H9 (cell line): Measurements from ENCODE around the gene SIL1. TPM values are rescaled to one million over a fixed set of nuclear protein-coding genes. Genes with fewer than 3 reads are reported as not detected.

Experiments used
- DNase-seq: peaks from one replicate; pipeline ENCODE4 v3.0.0-alpha.2; 2017
- H2AFZ ChIP-seq: one replicate; pipeline ENCODE4 v1.6.1; 2013; ENCODE audit warnings: mild to moderate bottlenecking, low read length, control low read depth, moderate library complexity
- H2AK5ac ChIP-seq: 2 replicates; pipeline ENCODE4 v1.6.1; 2013; ENCODE audit warnings: low read length, control low read depth, mixed read lengths; ENCODE audit not compliant: insufficient read length
- H2BK120ac ChIP-seq: one replicate; pipeline ENCODE4 v1.6.1; 2013; ENCODE audit warnings: low read depth, mild to moderate bottlenecking, low read length, control low read depth, inconsistent platforms; ENCODE audit not compliant: poor library complexity, severe bottlenecking
- H2BK12ac ChIP-seq: 2 replicates; pipeline ENCODE4 v1.6.1; 2013; ENCODE audit warnings: low read length, control low read depth, mixed read lengths, low read depth; ENCODE audit not compliant: insufficient read length
- H2BK15ac ChIP-seq: 2 replicates; pipeline ENCODE4 v1.6.1; 2013; ENCODE audit warnings: low read depth, low read length, control low read depth
- H2BK20ac ChIP-seq: one replicate; pipeline ENCODE4 v1.6.1; 2013; ENCODE audit warnings: low read depth, mild to moderate bottlenecking, low read length, control low read depth, inconsistent platforms; ENCODE audit not compliant: poor library complexity, severe bottlenecking
- H2BK5ac ChIP-seq: 2 replicates; pipeline ENCODE4 v1.6.1; 2013; ENCODE audit warnings: low read length, control low read depth, mixed read lengths; ENCODE audit not compliant: insufficient read length
- H3K14ac ChIP-seq: 2 replicates; pipeline ENCODE4 v1.6.1; 2013; ENCODE audit warnings: low read length, control low read depth; ENCODE audit not compliant: insufficient read depth
- H3K18ac ChIP-seq: 2 replicates; pipeline ENCODE4 v1.6.1; 2013; ENCODE audit warnings: low read depth, mild to moderate bottlenecking, mixed read lengths, low read length, control low read depth; ENCODE audit not compliant: insufficient read length
- H3K23ac ChIP-seq: 2 replicates; pipeline ENCODE4 v1.6.1; 2013; ENCODE audit warnings: low read length, control low read depth, mixed read lengths, low read depth; ENCODE audit not compliant: insufficient read length
- H3K23me2 ChIP-seq: 2 replicates; pipeline ENCODE4 v1.6.1; 2013; ENCODE audit warnings: low read depth, mild to moderate bottlenecking, mixed read lengths, low read length, control low read depth; ENCODE audit not compliant: insufficient read length, poor library complexity, severe bottlenecking
- H3K27ac ChIP-seq: 2 replicates; pipeline ENCODE4 v1.5.1; 2013; ENCODE audit warnings: low read length, control low read depth, mixed read lengths, low read depth; ENCODE audit not compliant: insufficient read length
- H3K27me3 ChIP-seq: 2 replicates; pipeline ENCODE4 v1.6.1; 2013; ENCODE audit warnings: low read length, control low read depth, inconsistent platforms; ENCODE audit not compliant: insufficient read depth
- H3K4ac ChIP-seq: 2 replicates; pipeline ENCODE4 v1.6.1; 2013; ENCODE audit warnings: low read depth, mild to moderate bottlenecking, control low read depth, inconsistent platforms, low read length, moderate library complexity
- H3K4me1 ChIP-seq: 2 replicates; pipeline ENCODE4 v1.6.1; 2013; ENCODE audit warnings: low read length, control low read depth, inconsistent platforms; ENCODE audit not compliant: insufficient read depth
- H3K4me2 ChIP-seq: 2 replicates; pipeline ENCODE4 v1.6.1; 2013; ENCODE audit warnings: low read length, control low read depth, mixed read lengths; ENCODE audit not compliant: insufficient read length, insufficient read depth
- H3K56ac ChIP-seq: 2 replicates; pipeline ENCODE4 v1.6.1; 2013; ENCODE audit warnings: low read depth, mild to moderate bottlenecking, mixed read lengths, low read length, control low read depth; ENCODE audit not compliant: insufficient read length
- H3K79me1 ChIP-seq: 2 replicates; pipeline ENCODE4 v1.6.1; 2013; ENCODE audit warnings: low read depth, mild to moderate bottlenecking, moderate library complexity, low read length, control low read depth, inconsistent platforms; ENCODE audit not compliant: insufficient read depth, poor library complexity, severe bottlenecking
- H3K79me2 ChIP-seq: 2 replicates; pipeline ENCODE4 v1.6.1; 2013; ENCODE audit warnings: low read length, control low read depth, inconsistent platforms; ENCODE audit not compliant: insufficient read depth
- H3K9ac ChIP-seq: 2 replicates; pipeline ENCODE4 v1.6.1; 2013; ENCODE audit warnings: low read length, control low read depth, mixed read lengths; ENCODE audit not compliant: insufficient read length; ENCODE audit errors: extremely low read depth
- H3K9me3 ChIP-seq: one replicate; pipeline ENCODE4 v1.6.1; 2013; ENCODE audit warnings: low read depth, low read length, inconsistent platforms; ENCODE audit not compliant: control insufficient read depth
- H3T11ph ChIP-seq: one replicate; pipeline ENCODE4 v1.6.1; 2013; ENCODE audit warnings: mild to moderate bottlenecking, low read length, control low read depth, inconsistent platforms
- H4K20me1 ChIP-seq: one replicate; pipeline ENCODE4 v1.6.1; 2013; ENCODE audit not compliant: control insufficient read depth, insufficient read length, insufficient read depth
- H4K5ac ChIP-seq: 2 replicates; pipeline ENCODE4 v1.6.1; 2013; ENCODE audit warnings: low read depth, mild to moderate bottlenecking, mixed read lengths, low read length, control low read depth; ENCODE audit not compliant: insufficient read length
- H4K8ac ChIP-seq: replicated peaks from 2 replicates; pipeline ENCODE4 v1.6.1; 2013; ENCODE audit warnings: low read length, control low read depth, mixed read lengths, low read depth; ENCODE audit not compliant: insufficient read length
- H4K91ac ChIP-seq: 2 replicates; pipeline ENCODE4 v1.6.1; 2013; ENCODE audit warnings: low read depth, mild to moderate bottlenecking, moderate library complexity, mixed read lengths, low read length, control low read depth; ENCODE audit not compliant: insufficient read length
- H3K27ac Mint-ChIP-seq, 3 experiments: 2 replicates in 2 of 3; 3 replicates in 1 of 3; pipeline ENCODE4 v1.8.0; 2020 to 2021; ENCODE audit warnings: mixed read lengths in 3 of 3, mild to moderate bottlenecking in 1 of 3, moderate library complexity in 1 of 3
- H3K27me3 Mint-ChIP-seq: 2 replicates; pipeline ENCODE4 v1.8.0; 2021; ENCODE audit warnings: low read depth, mild to moderate bottlenecking, moderate library complexity, mixed read lengths
- H3K36me3 Mint-ChIP-seq, 3 experiments: 2 replicates in 2 of 3; 3 replicates in 1 of 3; pipeline ENCODE4 v1.8.0; 2020 to 2021; ENCODE audit warnings: low read depth in 3 of 3, mixed read lengths in 3 of 3; ENCODE audit not compliant: insufficient read depth in 1 of 3
- H3K4me1 Mint-ChIP-seq, 2 experiments: 2 replicates each; pipeline ENCODE4 v1.8.0; 2020; ENCODE audit warnings: mixed read lengths in 2 of 2
- H3K4me3 Mint-ChIP-seq, 2 experiments: 2 replicates in 1 of 2; 3 replicates in 1 of 2; pipeline ENCODE4 v1.8.0; 2020 to 2021; ENCODE audit warnings: mild to moderate bottlenecking in 2 of 2, mixed read lengths in 2 of 2, moderate library complexity in 1 of 2
- H3K9me3 Mint-ChIP-seq, 2 experiments: 2 replicates in 1 of 2; 3 replicates in 1 of 2; pipeline ENCODE4 v1.8.0; 2020; ENCODE audit warnings: mild to moderate bottlenecking in 2 of 2, mixed read lengths in 2 of 2, moderate library complexity in 1 of 2
- CTCF ChIP-seq: fragments of 200-600 bp; sonication (generic); conservative IDR thresholded peaks from 3 replicates; pipeline ENCODE4 v1.8.0; 2021; ENCODE audit warnings: antibody characterized with exemption, mild to moderate bottlenecking
- WGBS: extraction: QIAGEN DNeasy Blood & Tissue Kit; methylation state at CpG from one replicate; pipeline ENCODE4 v1.1.7; 2013; ENCODE audit warnings: missing lambda C conversion rate, low lambda C conversion rate, mixed read lengths; ENCODE audit not compliant: insufficient read length; ENCODE audit errors: extremely low coverage; 5-methylcytosine and 5-hydroxymethylcytosine counted together
- total RNA-seq: library from RNA; stranded (reverse); gene quantifications from 2 replicates; pipeline ENCODE4 v1.2.1, GENCODE V29; 2021

The SIL1 gene
- total RNA-seq, 1 experiment from 2014 or later = 10.6 TPM

- Histone ChIP-seq H3K18ac (no peak overlapping the region), H3T11ph (no peak overlapping the region), H4K5ac (no peak overlapping the region), H3K4me2 (no peak overlapping the region), H2AFZ (no peak overlapping the region), H2BK20ac (no peak overlapping the region), H2BK15ac (no peak overlapping the region), H3K4me1 (no peaks in the 10 kb centered on the region), H2BK120ac (no peak overlapping the region), H2AK5ac (no peak overlapping the region), H4K20me1 (no peaks in the 10 kb centered on the region), H2BK12ac (no peak overlapping the region), H3K4ac (no peak overlapping the region), H2BK5ac (no peak overlapping the region), H3K79me2 (no peaks in the 10 kb centered on the region), H3K56ac (no peak overlapping the region), H4K91ac (no peak overlapping the region), H3K27me3 (no peaks in the 10 kb centered on the region), H3K9me3 (no peaks in the 10 kb centered on the region), H3K23ac (no peak overlapping the region), H3K79me1 (no peaks in the 10 kb centered on the region), H3K23me2 (no peaks in the 10 kb centered on the region), H3K14ac (no peak overlapping the region; the same call in 1 of the 2 replicates), H3K9ac (no peak overlapping the region), H3K27ac (no peak overlapping the region), H4K8ac (no peak overlapping the region)
- peaks cover 1% of the 10 kb centered on the region; the same call in 1 of the 2 replicates for H3K27me3 Mint-ChIP-seq
- WGBS = no CpG with 5 or more reads among the region's 5 CpGs
- no peaks in the 10 kb centered on the region for H3K9me3 Mint-ChIP-seq
- peaks cover 0 to 3% (median 0%) of the 10 kb centered on the region in 3 experiments; a peak in 1 of 7 replicates for H3K36me3 Mint-ChIP-seq
- no peak overlapping the region for H3K27ac Mint-ChIP-seq
- DNase-seq = no peak
- peaks cover 29 to 42% of the 10 kb centered on the region in 2 experiments for H3K4me1 Mint-ChIP-seq
- TF ChIP-seq CTCF = no peak
- H3K4me3 Mint-ChIP-seq = no peak overlapping the region
Observed at GRCh38 chr5:138947780-138948179, 250.4 kb downstream of the SIL1 start.
